ENCODE data around the gene TAOK3. TPM values are rescaled to one million over a fixed set of nuclear protein-coding genes. Genes with fewer than 3 reads are reported as not detected.

Gene TAOK3
- total and polyA plus RNA-seq, 2 donors (not counting 3 experiments of a cell fraction or from before 2014, with no cell fraction given) = 11.3 to 23.1 TPM

- intact Hi-C loops (cut with micrococcal nuclease) = no loop called here
- Histone ChIP-seq H4K20me1 (replicated peaks; ENCODE audit: control insufficient read depth, extremely low read depth, insufficient read depth, low read length) (no peaks in the 10 kb centered on the region), H2AFZ (ENCODE audit: low read depth, low read length) (no peak overlapping the region), H3K9me1 (replicated peaks; ENCODE audit: control insufficient read depth, extremely low read depth, insufficient read depth, low read length) (no peaks in the 10 kb centered on the region), H3K79me2 (ENCODE audit: control insufficient read depth, insufficient read depth, low read length) (no peaks in the 10 kb centered on the region), H3K36me3 (ENCODE audit: control insufficient read depth in 2 of 2, extremely low read depth in 1 of 2, insufficient read depth in 2 of 2, low read length in 2 of 2) (peaks cover 0 to 4% of the 10 kb centered on the region in 2 experiments), H3K27ac (ENCODE audit: insufficient read depth, low read depth, low read length) (no peak overlapping the region), H3K4me1 (ENCODE audit: control insufficient read depth, extremely low read depth, insufficient read depth, low read length) (peaks cover 2% of the 10 kb centered on the region), H3K27me3 (ENCODE audit: control insufficient read depth in 2 of 2, insufficient read depth in 2 of 2, low read length in 2 of 2) (no peaks in the 10 kb centered on the region), H3K9ac (replicated peaks; ENCODE audit: extremely low read depth, insufficient read depth, low read length) (no peak overlapping the region), H3K4me2 (ENCODE audit: insufficient read depth, low read length) (no peak overlapping the region), H3K4me3 (replicated peaks in 1 of 3; ENCODE audit: insufficient read depth in 1 of 3, low read depth in 1 of 3, low read length in 3 of 3) (no peak overlapping the region), H3K9me3 (replicated peaks; ENCODE audit: control insufficient read depth, insufficient read depth, low read length) (no peaks in the 10 kb centered on the region)
- TF ChIP-seq POLR2AphosphoS5 (IDR thresholded peaks at IDR 0.05; ENCODE audit: insufficient read depth, low read depth, low read length) (no peak), CTCF (IDR thresholded peaks at IDR 0.05; ENCODE audit: extremely low read depth in 1 of 2, insufficient read depth in 1 of 2, low read depth in 1 of 2, low read length in 2 of 2) (no peak), MAX (IDR thresholded peaks at IDR 0.05; ENCODE audit: insufficient read depth, insufficient read length) (no peak), GATA2 (IDR thresholded peaks at IDR 0.05; ENCODE audit: insufficient read depth, insufficient read length, low read depth, low read length) (no peak), EZH2 (IDR thresholded peaks at IDR 0.05; ENCODE audit: borderline replicate concordance, low read depth, low read length, severe bottlenecking) (no peak), POLR2A (IDR thresholded peaks at IDR 0.05; ENCODE audit: low read depth, low read length) (no peak)
- ChIA-PET CTCF (interaction anchor here (1.7 kb wide), 1 partner anchor 17 kb away, joined by 4 read pairs; no protein-coding TSS in a partner anchor), POLR2A (no interaction called here)
- BruUV-seq (replicated peaks) = no TSS peak
- FAIRE-seq (no peak), DNase-seq (ENCODE audit: low read depth, low spot score) (no peak)
- dilution Hi-C loops (cut with MboI; ENCODE audit: extremely low pct_ligation_motif_present, low sequenced_read_pairs) = no loop called here
Measured at GRCh38 chr12:118237052-118237665, 135.5 kb downstream of the TAOK3 start.

Data from endothelial cell of umbilical vein (primary cell).